ENCODE measurements around the gene MAN1C1.

DNA sequence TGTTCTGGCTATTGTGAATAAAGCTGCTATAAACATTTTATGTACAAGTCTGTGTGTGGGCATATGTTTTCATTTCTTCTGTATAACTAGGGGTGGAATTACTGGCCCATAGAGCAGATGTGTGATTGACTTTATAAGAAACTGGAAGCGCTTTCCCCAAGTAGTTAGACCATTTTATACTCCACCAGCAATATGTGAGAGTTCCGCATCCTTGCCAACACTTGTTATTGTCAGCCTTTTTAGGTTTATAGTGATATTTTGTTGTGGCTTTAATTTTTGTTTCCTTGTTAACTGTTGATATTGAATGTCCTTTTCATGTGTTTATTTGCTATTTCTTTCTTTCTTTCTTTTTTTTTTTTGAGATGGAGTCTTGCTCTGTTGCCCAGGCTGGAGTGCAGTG is 9.4 kb downstream of the MAN1C1 start:
- TF ChIP-seq CTCF (conservative IDR thresholded peaks at IDR 0.05 in 1 of 2, IDR thresholded peaks at IDR 0.05 in 1 of 2; ENCODE audit: extremely low read depth in 1 of 2, insufficient read depth in 1 of 2, low read depth in 1 of 2, low read length in 2 of 2) (no peak), EZH2 (IDR thresholded peaks at IDR 0.05; ENCODE audit: borderline replicate concordance, low read length) (no peak)
